GM23338 (cell line): ENCODE data around the gene C1orf146.

Source experiments
- CREB1 ChIP-seq: fragments of 250-450 bp; sonication (Bioruptor Pico); IDR thresholded peaks from 2 replicates; pipeline ENCODE4 v1.5.0; 2020; ENCODE audit warnings: low read depth, mild to moderate bottlenecking, moderate library complexity
- CTCF ChIP-seq, 2 experiments: fragments of 200-600 bp in 1 of 2; sonication (generic) in 1 of 2; conservative IDR thresholded peaks; 2 replicates each; pipeline versions ENCODE4 v1.5.1 to v1.6.1; 2016 to 2017; ENCODE audit warnings: antibody characterized with exemption in 2 of 2, low read depth in 2 of 2, mild to moderate bottlenecking in 2 of 2, moderate library complexity in 1 of 2
- EZH2 ChIP-seq: fragments of 200-600 bp; sonication (generic); IDR thresholded peaks from one replicate; pipeline ENCODE4 v1.8.0; 2017; ENCODE audit warnings: antibody characterized with exemption, mild to moderate bottlenecking, low read depth; ENCODE audit not compliant: unreplicated experiment
- JUNB ChIP-seq: IDR thresholded peaks from one replicate; pipeline ENCODE4 v1.6.1; 2016; ENCODE audit warnings: antibody characterized with exemption; ENCODE audit not compliant: unreplicated experiment
- POLR2AphosphoS5 ChIP-seq: IDR thresholded peaks from 2 replicates; pipeline ENCODE4 v1.6.1; 2016; ENCODE audit warnings: antibody characterized with exemption, low read depth
- ZNF462 ChIP-seq: fragments of 250-450 bp; sonication (Bioruptor Pico); IDR thresholded peaks from 2 replicates; pipeline ENCODE4 v1.5.0; 2020; ENCODE audit warnings: mild to moderate bottlenecking, moderate library complexity
- TF ChIP-seq, protein P1 (sequence below): IDR thresholded peaks from one replicate; pipeline ENCODE4 v1.6.1; 2018; ENCODE audit warnings: antibody characterized with exemption; ENCODE audit not compliant: unreplicated experiment

- TF ChIP-seq CTCF (conservative IDR thresholded peaks at IDR 0.05; ENCODE audit: low read depth in 2 of 2) (no peak), POLR2AphosphoS5 (no peak), CREB1 (CRISPR knock-in tag) (no peak), ZNF462 (CRISPR knock-in tag) (no peak), EZH2 (no peak), JUNB (no peak)
- TF ChIP-seq, protein P1, sequence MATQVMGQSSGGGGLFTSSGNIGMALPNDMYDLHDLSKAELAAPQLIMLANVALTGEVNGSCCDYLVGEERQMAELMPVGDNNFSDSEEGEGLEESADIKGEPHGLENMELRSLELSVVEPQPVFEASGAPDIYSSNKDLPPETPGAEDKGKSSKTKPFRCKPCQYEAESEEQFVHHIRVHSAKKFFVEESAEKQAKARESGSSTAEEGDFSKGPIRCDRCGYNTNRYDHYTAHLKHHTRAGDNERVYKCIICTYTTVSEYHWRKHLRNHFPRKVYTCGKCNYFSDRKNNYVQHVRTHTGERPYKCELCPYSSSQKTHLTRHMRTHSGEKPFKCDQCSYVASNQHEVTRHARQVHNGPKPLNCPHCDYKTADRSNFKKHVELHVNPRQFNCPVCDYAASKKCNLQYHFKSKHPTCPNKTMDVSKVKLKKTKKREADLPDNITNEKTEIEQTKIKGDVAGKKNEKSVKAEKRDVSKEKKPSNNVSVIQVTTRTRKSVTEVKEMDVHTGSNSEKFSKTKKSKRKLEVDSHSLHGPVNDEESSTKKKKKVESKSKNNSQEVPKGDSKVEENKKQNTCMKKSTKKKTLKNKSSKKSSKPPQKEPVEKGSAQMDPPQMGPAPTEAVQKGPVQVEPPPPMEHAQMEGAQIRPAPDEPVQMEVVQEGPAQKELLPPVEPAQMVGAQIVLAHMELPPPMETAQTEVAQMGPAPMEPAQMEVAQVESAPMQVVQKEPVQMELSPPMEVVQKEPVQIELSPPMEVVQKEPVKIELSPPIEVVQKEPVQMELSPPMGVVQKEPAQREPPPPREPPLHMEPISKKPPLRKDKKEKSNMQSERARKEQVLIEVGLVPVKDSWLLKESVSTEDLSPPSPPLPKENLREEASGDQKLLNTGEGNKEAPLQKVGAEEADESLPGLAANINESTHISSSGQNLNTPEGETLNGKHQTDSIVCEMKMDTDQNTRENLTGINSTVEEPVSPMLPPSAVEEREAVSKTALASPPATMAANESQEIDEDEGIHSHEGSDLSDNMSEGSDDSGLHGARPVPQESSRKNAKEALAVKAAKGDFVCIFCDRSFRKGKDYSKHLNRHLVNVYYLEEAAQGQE: no peak
Observed at GRCh38 chr1:92191726-92192125, 26.0 kb upstream of the C1orf146 start.
